K562 (cell line): Measurements from ENCODE around the gene FBLN2.

ENCODE experiments used
- CBX2 ChIP-seq: fragments of 200-600 bp; sonication (generic); IDR thresholded peaks from one replicate; pipeline ENCODE4 v1.6.1; 2012; ENCODE audit warnings: mild to moderate bottlenecking, low read length, inconsistent platforms; ENCODE audit not compliant: insufficient read depth, poor library complexity, severe bottlenecking
- CHD1 ChIP-seq: fragments of 200-600 bp; sonication (generic); IDR thresholded peaks from one replicate; pipeline ENCODE4 v1.6.1; 2012; ENCODE audit warnings: mild to moderate bottlenecking, moderate library complexity, low read length, inconsistent platforms
- CTCF ChIP-seq, 3 experiments: IDR thresholded peaks in 2 of 3; conservative IDR thresholded peaks in 1 of 3; 2 replicates each; pipeline ENCODE4 v1.5.1; 2011 to 2012; ENCODE audit warnings: low read length in 3 of 3, mild to moderate bottlenecking in 3 of 3, control low read depth in 2 of 3, improper control_type of control experiment in 1 of 3, inconsistent platforms in 1 of 3, low read depth in 1 of 3, mixed read lengths in 1 of 3, moderate library complexity in 1 of 3; ENCODE audit not compliant: insufficient read depth in 2 of 3
- EZH2 ChIP-seq: IDR thresholded peaks from 2 replicates; pipeline ENCODE4 v1.6.1; 2012; ENCODE audit warnings: low read depth, mild to moderate bottlenecking, inconsistent platforms, low read length, borderline replicate concordance
- FOSL1 ChIP-seq: fragments of 200-800 bp; sonication (Bioruptor generic); conservative IDR thresholded peaks from 2 replicates; pipeline ENCODE4 v1.6.1; 2016; ENCODE audit warnings: missing genetic modification characterization, missing compliant biosample characterization
- KDM1A ChIP-seq, 2 experiments: fragments of 450-650 bp; IDR thresholded peaks; 2 replicates each; pipeline ENCODE4 v1.6.1; 2016; ENCODE audit warnings: mild to moderate bottlenecking in 2 of 2
- KDM5B ChIP-seq: fragments of 200-600 bp; sonication (generic); IDR thresholded peaks from 2 replicates; pipeline ENCODE4 v1.6.1; 2012; ENCODE audit warnings: low read depth, mild to moderate bottlenecking, moderate library complexity, low read length, control low read depth, inconsistent platforms; ENCODE audit not compliant: insufficient replicate concordance
- MAFK ChIP-seq: IDR thresholded peaks from 2 replicates; pipeline ENCODE4 v1.6.1; 2011; ENCODE audit warnings: low read length, improper control_type of control experiment
- MAX ChIP-seq: sonication (generic); formaldehyde crosslinking; IDR thresholded peaks from 2 replicates; pipeline ENCODE4 v1.9.0; 2022; ENCODE audit warnings: mild to moderate bottlenecking, missing genetic modification reagents
- POLR2AphosphoS5 ChIP-seq: IDR thresholded peaks from 2 replicates; pipeline ENCODE4 v1.6.1; 2011; ENCODE audit warnings: mild to moderate bottlenecking, low read depth, low read length, moderate library complexity; ENCODE audit not compliant: control insufficient read depth, insufficient read depth

GRCh38 chr3:13556207-13556606, 7.3 kb downstream of the FBLN2 start:
- no peak for TF ChIP-seq CTCF (IDR thresholded peaks at IDR 0.05 in 2 of 3, conservative IDR thresholded peaks at IDR 0.05 in 1 of 3; ENCODE audit: insufficient read depth in 2 of 3, low read depth in 1 of 3, low read length in 3 of 3)
- TF ChIP-seq EZH2: no peak
- TF ChIP-seq CBX2: no peak
- TF ChIP-seq MAX (CRISPR knock-in tag): no peak
- no peak for TF ChIP-seq KDM5B
- no peak for TF ChIP-seq CHD1
- no peak for TF ChIP-seq MAFK
- TF ChIP-seq FOSL1: no peak
- TF ChIP-seq POLR2AphosphoS5: no peak
- TF ChIP-seq KDM1A (IDR thresholded peaks at IDR 0.05): no peak
